HG03460 (cell line): ENCODE measurements around the gene ZMIZ1.
"Not testable (repeated sequence)": the region's sequence is repeated elsewhere in the genome, so short reads cannot be mapped to it uniquely, and the experiment has no call there.

Experiments
- ATAC-seq: cut with Tn5 transposase; IDR thresholded peaks from one replicate; pipeline ENCODE4 v1.9.1; 2021; ENCODE audit not compliant: unreplicated experiment

ZMIZ1 gene

GRCh38 chr10:79029478-79030390 lies 39.0 kb upstream of the ZMIZ1 start:
- no peak for ATAC-seq

- no peak for ATAC-seq
Measured at GRCh38 chr10:79030705-79031104, 38.1 kb upstream of the ZMIZ1 start.

GRCh38 chr10:79031723-79032122 lies 37.0 kb upstream of the ZMIZ1 start:
- no peak for ATAC-seq

- no peak for ATAC-seq
Measured at GRCh38 chr10:79034271-79034876, 34.4 kb upstream of the ZMIZ1 start.

GRCh38 chr10:79036416-79036815 lies 32.4 kb upstream of the ZMIZ1 start:
- ATAC-seq: not testable (repeated sequence)

- no peak for ATAC-seq
Measured at GRCh38 chr10:79038104-79038840, 30.5 kb upstream of the ZMIZ1 start.

GRCh38 chr10:79038841-79039201 lies 29.9 kb upstream of the ZMIZ1 start:
- no peak for ATAC-seq

GRCh38 chr10:79042639-79043411 lies 25.9 kb upstream of the ZMIZ1 start:
- no peak for ATAC-seq

GRCh38 chr10:79044036-79044632 lies 24.6 kb upstream of the ZMIZ1 start:
- no peak for ATAC-seq

GRCh38 chr10:79044846-79045245 lies 23.9 kb upstream of the ZMIZ1 start:
- ATAC-seq: no peak

- ATAC-seq: no peak
Measured at GRCh38 chr10:79045566-79046175, 23.1 kb upstream of the ZMIZ1 start.

- ATAC-seq: no peak
Measured at GRCh38 chr10:79046326-79046725, 22.4 kb upstream of the ZMIZ1 start.

GRCh38 chr10:79046741-79047583 lies 21.8 kb upstream of the ZMIZ1 start:
- ATAC-seq: no peak

GRCh38 chr10:79047584-79047874 lies 21.2 kb upstream of the ZMIZ1 start:
- ATAC-seq: no peak

GRCh38 chr10:79047875-79048638 lies 20.7 kb upstream of the ZMIZ1 start:
- no peak for ATAC-seq

GRCh38 chr10:79048639-79049550 lies 19.9 kb upstream of the ZMIZ1 start:
- no peak for ATAC-seq

- ATAC-seq: no peak
Measured at GRCh38 chr10:79049931-79050895, 18.6 kb upstream of the ZMIZ1 start.
